SK-N-SH (cell line): ENCODE results near the gene MAPK14. TPM values are rescaled to one million over a fixed set of nuclear protein-coding genes. Genes with fewer than 3 reads are reported as not detected.

Experiments used
- CTCF ChIA-PET: fragments of 300-600, 350-600 bp; formaldehyde crosslinking; extraction: SDS; loops from one replicate; lab custom pipeline; 2021; lab: Yijun Ruan, JAX
- POLR2A ChIA-PET: fragments of 350-600 bp; sonication (Branson Sonifier 250); formaldehyde crosslinking; extraction: SDS; loops from one replicate; lab custom pipeline; 2020; ENCODE audit warnings: antibody characterized with exemption, inconsistent platforms; lab: Yijun Ruan, JAX
- DNase-seq: peaks from one replicate; pipeline ENCODE4 v3.0.0; 2012
- H2AFZ ChIP-seq: fragments of 200-600 bp; sonication (generic); 2 replicates; pipeline ENCODE4 v1.8.1; 2016; ENCODE audit warnings: antibody characterized with exemption, mild to moderate bottlenecking, low read depth
- H3F3A ChIP-seq: fragments of 200-600 bp; sonication (generic); replicated peaks from 2 replicates; pipeline ENCODE3; 2016; ENCODE audit warnings: antibody characterized with exemption, mild to moderate bottlenecking; ENCODE audit not compliant: insufficient read depth
- H3K27ac ChIP-seq, 2 experiments: fragments of 200-500 bp in 1 of 2; fragments of 200-600 bp in 1 of 2; sonication (Bioruptor generic) in 1 of 2; sonication (generic), shearing (Covaris generic) in 1 of 2; 2 replicates each; pipeline versions ENCODE4 v1.5.1 to v1.6.1; 2014 to 2016; ENCODE audit warnings: low read depth in 2 of 2, inconsistent platforms in 1 of 2, low read length in 1 of 2, mild to moderate bottlenecking in 1 of 2, mixed read lengths in 1 of 2
- H3K27me3 ChIP-seq: fragments of 200-600 bp; sonication (generic), shearing (Covaris generic); 2 replicates; pipeline ENCODE4 v1.6.1; 2016; ENCODE audit warnings: mixed run types; ENCODE audit not compliant: insufficient read depth
- H3K36me3 ChIP-seq, 2 experiments: fragments of 200-500 bp in 1 of 2; fragments of 200-600 bp in 1 of 2; sonication (Bioruptor generic) in 1 of 2; sonication (generic) in 1 of 2; replicated peaks in 1 of 2; 2 replicates each; pipeline versions ENCODE3 to v1.5.1; 2014 to 2016; ENCODE audit warnings: low read length in 1 of 2, mild to moderate bottlenecking in 1 of 2; ENCODE audit not compliant: insufficient read depth in 2 of 2, control insufficient read depth in 1 of 2
- H3K4me1 ChIP-seq, 2 experiments: fragments of 200-500 bp in 1 of 2; fragments of 200-600 bp in 1 of 2; sonication (Bioruptor generic) in 1 of 2; sonication (generic), shearing (Covaris generic) in 1 of 2; 2 replicates each; pipeline versions ENCODE4 v1.5.1 to v1.6.1; 2014 to 2016; ENCODE audit warnings: low read depth in 1 of 2, low read length in 1 of 2, mixed run types in 1 of 2; ENCODE audit not compliant: insufficient read depth in 2 of 2, control insufficient read depth in 1 of 2
- H3K4me2 ChIP-seq: fragments of 200-600 bp; sonication (generic), shearing (Covaris generic); 2 replicates; pipeline ENCODE4 v1.6.1; 2017; ENCODE audit warnings: mixed run types
- H3K4me3 ChIP-seq, 2 experiments: fragments of 200-500 bp in 1 of 2; fragments of 200-600 bp in 1 of 2; sonication (Bioruptor generic) in 1 of 2; sonication (generic), shearing (Covaris generic) in 1 of 2; 2 replicates each; pipeline versions ENCODE4 v1.5.1 to v1.8.1; 2014 to 2016; ENCODE audit warnings: low read depth in 2 of 2, inconsistent platforms in 1 of 2, low read length in 1 of 2, mild to moderate bottlenecking in 1 of 2, mixed read lengths in 1 of 2, moderate library complexity in 1 of 2
- H3K79me2 ChIP-seq: fragments of 200-600 bp; sonication (generic); 2 replicates; pipeline ENCODE4 v1.8.1; 2017; ENCODE audit warnings: mild to moderate bottlenecking; ENCODE audit not compliant: insufficient read depth
- H3K9ac ChIP-seq: fragments of 200-600 bp; sonication (generic); 2 replicates; pipeline ENCODE4 v1.6.1; 2017; ENCODE audit warnings: mixed run types
- H3K9me2 ChIP-seq: fragments of 200-600 bp; sonication (generic); 2 replicates; pipeline ENCODE4 v1.6.1; 2017; ENCODE audit warnings: mixed run types
- H3K9me3 ChIP-seq: fragments of 200-600 bp; sonication (generic); 2 replicates; pipeline ENCODE4 v1.6.1; 2017; ENCODE audit warnings: mixed run types, mild to moderate bottlenecking, moderate library complexity
- H4K20me1 ChIP-seq: fragments of 200-600 bp; sonication (generic); 2 replicates; pipeline ENCODE4 v1.6.1; 2017; ENCODE audit warnings: mild to moderate bottlenecking, mixed run types; ENCODE audit not compliant: insufficient read depth
- EZH2phosphoT487 ChIP-seq: fragments of 200-600 bp; sonication (generic); IDR thresholded peaks from 2 replicates; pipeline ENCODE4 v1.6.1; 2017; ENCODE audit warnings: low read depth, mixed run types, mild to moderate bottlenecking, antibody characterized with exemption, moderate library complexity, borderline replicate concordance
- FOSL2 ChIP-seq: IDR thresholded peaks from 2 replicates; pipeline ENCODE4 v1.4.0; 2012; ENCODE audit warnings: low read depth, mild to moderate bottlenecking, moderate library complexity, borderline replicate concordance
- FOXJ3 ChIP-seq: sonication (generic); formaldehyde crosslinking; IDR thresholded peaks from 2 replicates; pipeline ENCODE4 v1.5.1; 2020; ENCODE audit warnings: mild to moderate bottlenecking, missing genetic modification reagents
- FOXM1 ChIP-seq: IDR thresholded peaks from 2 replicates; pipeline ENCODE4 v1.4.0; 2012; ENCODE audit warnings: low read depth, mild to moderate bottlenecking
- GABPA ChIP-seq: IDR thresholded peaks from 2 replicates; pipeline ENCODE4 v1.4.0; 2012; ENCODE audit warnings: low read depth, mild to moderate bottlenecking
- GATA2 ChIP-seq: sonication (generic); formaldehyde crosslinking; IDR thresholded peaks from 2 replicates; pipeline ENCODE4 v1.5.0; 2020; ENCODE audit warnings: mild to moderate bottlenecking, missing genetic modification reagents
- MEF2A ChIP-seq: IDR thresholded peaks from 2 replicates; pipeline ENCODE4 v1.4.0; 2012; ENCODE audit warnings: low read depth, borderline replicate concordance
- NFIC ChIP-seq: IDR thresholded peaks from 2 replicates; pipeline ENCODE4 v1.4.0; 2012; ENCODE audit warnings: borderline replicate concordance
- POLR2AphosphoS5 ChIP-seq: IDR thresholded peaks from 2 replicates; pipeline ENCODE4 v1.6.1; 2012; ENCODE audit warnings: low read depth, low read length
- RAD21 ChIP-seq: IDR thresholded peaks from 2 replicates; pipeline ENCODE4 v1.6.1; 2012; ENCODE audit warnings: mild to moderate bottlenecking, low read length
- RCOR1 ChIP-seq: fragments of 150-350 bp; IDR thresholded peaks from 2 replicates; pipeline ENCODE4 v1.6.1; 2017; ENCODE audit warnings: antibody characterized with exemption, low read length
- RXRA ChIP-seq: IDR thresholded peaks from 2 replicates; pipeline ENCODE4 v1.4.0; 2012; ENCODE audit warnings: low read depth, mild to moderate bottlenecking, borderline replicate concordance
- SMC3 ChIP-seq: IDR thresholded peaks from 2 replicates; pipeline ENCODE4 v1.6.1; 2012; ENCODE audit warnings: low read depth, low read length, improper control_type of control experiment
- TAF1 ChIP-seq: IDR thresholded peaks from 2 replicates; pipeline ENCODE4 v1.6.1; 2012; ENCODE audit warnings: low read depth, mild to moderate bottlenecking, low read length, moderate library complexity, borderline replicate concordance
- TCF12 ChIP-seq: IDR thresholded peaks from 2 replicates; pipeline ENCODE4 v1.4.0; 2012
- YY1 ChIP-seq: IDR thresholded peaks from 2 replicates; pipeline ENCODE4 v1.4.0; 2012; ENCODE audit warnings: low read depth, mild to moderate bottlenecking
- WGBS: methylation state at CpG from one replicate; pipeline ENCODE4 v1.1.6; 2017; ENCODE audit warnings: low lambda C conversion rate; 5-methylcytosine and 5-hydroxymethylcytosine counted together
- polyA plus RNA-seq, 3 experiments: library from polyadenylated mRNA; depleted of rRNA; stranded (reverse); fragments of >200 nt; gene quantifications; 2 replicates each; pipeline ENCODE4 v1.2.3, GENCODE V29; 2012
- TF ChIP-seq, protein P1 (sequence below): fragments of 200-600 bp; sonication (generic); IDR thresholded peaks from 2 replicates; pipeline ENCODE4 v1.6.1; 2017; ENCODE audit warnings: antibody characterized with exemption, mild to moderate bottlenecking, moderate library complexity
- TF ChIP-seq, protein P2 (sequence below): IDR thresholded peaks from 2 replicates; pipeline ENCODE4 v1.4.0; 2012; ENCODE audit warnings: low read depth, borderline replicate concordance
- TF ChIP-seq, protein P3 (sequence below): IDR thresholded peaks from 2 replicates; pipeline ENCODE4 v1.6.1; 2012; ENCODE audit warnings: mild to moderate bottlenecking, low read depth, low read length, moderate library complexity
- TF ChIP-seq, protein P4 (sequence below): IDR thresholded peaks from 2 replicates; pipeline ENCODE4 v1.4.0; 2012; ENCODE audit warnings: low read depth

The MAPK14 gene
- polyA plus RNA-seq, 1 of the 3 experiments (the other 2 are of a cell fraction), result 19.8 TPM

DNA sequence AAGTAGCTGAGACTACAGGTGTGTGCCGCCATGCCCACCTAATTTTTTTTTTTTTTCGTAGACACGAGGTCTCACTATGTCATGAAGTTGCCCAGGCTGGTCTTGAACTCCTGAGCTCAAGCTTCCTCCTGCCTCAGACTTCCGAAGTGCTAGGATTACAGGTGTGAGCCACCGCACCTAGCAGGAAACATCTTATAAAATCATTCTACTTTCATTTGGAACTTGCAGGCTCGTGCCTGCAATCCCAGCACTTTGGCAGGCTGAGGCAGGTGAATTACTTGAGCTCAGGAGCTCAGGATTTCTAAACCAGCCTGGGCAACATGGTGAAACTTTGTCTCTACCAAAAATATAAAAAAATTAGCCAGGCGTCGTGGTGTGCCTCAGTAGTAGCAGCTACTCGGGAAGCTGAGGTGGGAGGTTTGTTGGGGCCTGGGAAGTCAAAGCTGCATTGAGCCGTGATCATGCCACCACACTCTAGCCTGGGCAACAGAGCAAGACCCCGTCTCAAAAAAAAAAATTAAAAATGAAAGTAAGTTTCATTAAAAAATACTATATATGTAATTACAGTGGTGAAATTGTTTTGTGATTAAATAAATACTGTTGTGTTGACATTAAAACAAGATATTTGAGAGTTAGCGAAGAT lies 15.1 kb downstream of the MAPK14 start:
- Histone ChIP-seq H2AFZ (no peak overlapping the region), H3K9me3 (no peaks in the 10 kb centered on the region), H3F3A (peaks cover 7% of the 10 kb centered on the region), H3K4me1 (peaks cover 0 to 4% of the 10 kb centered on the region in 2 experiments; a peak in 1 of 4 replicates), H3K4me3 (no peak overlapping the region), H3K79me2 (peaks cover 100% of the 10 kb centered on the region), H3K27me3 (no peaks in the 10 kb centered on the region), H3K9ac (no peak overlapping the region), H3K27ac (no peak overlapping the region), H3K36me3 (no peaks in the 10 kb centered on the region), H4K20me1 (peaks cover 72% of the 10 kb centered on the region), H3K4me2 (no peak overlapping the region), H3K9me2 (no peaks in the 10 kb centered on the region)
- 94% methylated on average over 12 of the region's 12 CpGs for WGBS
- ChIA-PET CTCF (interaction anchor here (0.8 to 1.0 kb wide), 2 partner anchors 16 to 53 kb away, joined by 3 read pairs; partner anchors contain the start of gene MAPK14), POLR2A (no interaction called here)
- no peak for TF ChIP-seq RXRA
- no peak for TF ChIP-seq POLR2AphosphoS5
- no peak for TF ChIP-seq FOSL2
- TF ChIP-seq GATA2 (CRISPR knock-in tag), result no peak
- TF ChIP-seq EZH2phosphoT487, result no peak
- no peak for TF ChIP-seq GABPA
- no peak for TF ChIP-seq SMC3
- TF ChIP-seq NFIC, result no peak
- no peak for TF ChIP-seq MEF2A
- TF ChIP-seq YY1, result no peak
- TF ChIP-seq, protein P1, sequence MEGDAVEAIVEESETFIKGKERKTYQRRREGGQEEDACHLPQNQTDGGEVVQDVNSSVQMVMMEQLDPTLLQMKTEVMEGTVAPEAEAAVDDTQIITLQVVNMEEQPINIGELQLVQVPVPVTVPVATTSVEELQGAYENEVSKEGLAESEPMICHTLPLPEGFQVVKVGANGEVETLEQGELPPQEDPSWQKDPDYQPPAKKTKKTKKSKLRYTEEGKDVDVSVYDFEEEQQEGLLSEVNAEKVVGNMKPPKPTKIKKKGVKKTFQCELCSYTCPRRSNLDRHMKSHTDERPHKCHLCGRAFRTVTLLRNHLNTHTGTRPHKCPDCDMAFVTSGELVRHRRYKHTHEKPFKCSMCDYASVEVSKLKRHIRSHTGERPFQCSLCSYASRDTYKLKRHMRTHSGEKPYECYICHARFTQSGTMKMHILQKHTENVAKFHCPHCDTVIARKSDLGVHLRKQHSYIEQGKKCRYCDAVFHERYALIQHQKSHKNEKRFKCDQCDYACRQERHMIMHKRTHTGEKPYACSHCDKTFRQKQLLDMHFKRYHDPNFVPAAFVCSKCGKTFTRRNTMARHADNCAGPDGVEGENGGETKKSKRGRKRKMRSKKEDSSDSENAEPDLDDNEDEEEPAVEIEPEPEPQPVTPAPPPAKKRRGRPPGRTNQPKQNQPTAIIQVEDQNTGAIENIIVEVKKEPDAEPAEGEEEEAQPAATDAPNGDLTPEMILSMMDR, result no peak
- no peak for TF ChIP-seq RAD21
- TF ChIP-seq TCF12, result no peak
- DNase-seq, result no peak

DNA sequence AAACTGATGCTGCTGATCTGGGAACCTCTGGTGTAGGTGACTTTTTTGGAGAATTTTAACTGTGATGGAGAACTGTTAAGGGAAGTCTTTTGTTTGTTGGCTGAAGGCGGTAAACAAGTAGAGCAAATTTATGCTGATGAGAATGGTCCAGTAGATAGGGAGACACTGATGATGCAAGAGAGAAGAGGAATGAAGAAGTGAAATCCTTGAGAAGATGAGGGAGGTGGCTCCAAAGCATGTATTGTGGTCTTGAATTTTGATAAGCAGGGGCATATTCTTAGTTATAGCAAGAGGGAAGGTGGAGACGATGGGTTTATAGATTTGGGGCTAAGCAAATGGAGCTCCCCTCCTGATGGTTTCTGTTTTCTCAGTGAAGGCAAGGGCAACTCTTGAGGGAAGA lies 22.0 kb downstream of the MAPK14 start:
- no peak for DNase-seq
- no peak overlapping the region for H3K27ac ChIP-seq
- H3K4me1 ChIP-seq, result peaks cover 8 to 26% of the 10 kb centered on the region in 2 experiments; a peak in 3 of 4 replicates
- no peak overlapping the region for H2AFZ ChIP-seq
- H3K36me3 ChIP-seq, result peaks cover under 1 to 8% of the 10 kb centered on the region in 2 experiments
- no peak overlapping the region for H3K9ac ChIP-seq
- H4K20me1 ChIP-seq, result peaks cover 47% of the 10 kb centered on the region
- no peak overlapping the region for H3K4me2 ChIP-seq
- peaks cover 82% of the 10 kb centered on the region for H3K79me2 ChIP-seq
- H3F3A ChIP-seq, result no peaks in the 10 kb centered on the region
- H3K9me2 ChIP-seq, result no peaks in the 10 kb centered on the region
- TF ChIP-seq YY1 (no peak), RAD21 (no peak), POLR2AphosphoS5 (no peak), NFIC (no peak), MEF2A (no peak), FOXM1 (no peak), GATA2 (CRISPR knock-in tag) (no peak), FOXJ3 (CRISPR knock-in tag) (no peak), RCOR1 (no peak), TAF1 (no peak)
- TF ChIP-seq, protein P2, sequence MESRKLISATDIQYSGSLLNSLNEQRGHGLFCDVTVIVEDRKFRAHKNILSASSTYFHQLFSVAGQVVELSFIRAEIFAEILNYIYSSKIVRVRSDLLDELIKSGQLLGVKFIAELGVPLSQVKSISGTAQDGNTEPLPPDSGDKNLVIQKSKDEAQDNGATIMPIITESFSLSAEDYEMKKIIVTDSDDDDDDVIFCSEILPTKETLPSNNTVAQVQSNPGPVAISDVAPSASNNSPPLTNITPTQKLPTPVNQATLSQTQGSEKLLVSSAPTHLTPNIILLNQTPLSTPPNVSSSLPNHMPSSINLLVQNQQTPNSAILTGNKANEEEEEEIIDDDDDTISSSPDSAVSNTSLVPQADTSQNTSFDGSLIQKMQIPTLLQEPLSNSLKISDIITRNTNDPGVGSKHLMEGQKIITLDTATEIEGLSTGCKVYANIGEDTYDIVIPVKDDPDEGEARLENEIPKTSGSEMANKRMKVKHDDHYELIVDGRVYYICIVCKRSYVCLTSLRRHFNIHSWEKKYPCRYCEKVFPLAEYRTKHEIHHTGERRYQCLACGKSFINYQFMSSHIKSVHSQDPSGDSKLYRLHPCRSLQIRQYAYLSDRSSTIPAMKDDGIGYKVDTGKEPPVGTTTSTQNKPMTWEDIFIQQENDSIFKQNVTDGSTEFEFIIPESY, result no peak
- TF ChIP-seq, protein P3, sequence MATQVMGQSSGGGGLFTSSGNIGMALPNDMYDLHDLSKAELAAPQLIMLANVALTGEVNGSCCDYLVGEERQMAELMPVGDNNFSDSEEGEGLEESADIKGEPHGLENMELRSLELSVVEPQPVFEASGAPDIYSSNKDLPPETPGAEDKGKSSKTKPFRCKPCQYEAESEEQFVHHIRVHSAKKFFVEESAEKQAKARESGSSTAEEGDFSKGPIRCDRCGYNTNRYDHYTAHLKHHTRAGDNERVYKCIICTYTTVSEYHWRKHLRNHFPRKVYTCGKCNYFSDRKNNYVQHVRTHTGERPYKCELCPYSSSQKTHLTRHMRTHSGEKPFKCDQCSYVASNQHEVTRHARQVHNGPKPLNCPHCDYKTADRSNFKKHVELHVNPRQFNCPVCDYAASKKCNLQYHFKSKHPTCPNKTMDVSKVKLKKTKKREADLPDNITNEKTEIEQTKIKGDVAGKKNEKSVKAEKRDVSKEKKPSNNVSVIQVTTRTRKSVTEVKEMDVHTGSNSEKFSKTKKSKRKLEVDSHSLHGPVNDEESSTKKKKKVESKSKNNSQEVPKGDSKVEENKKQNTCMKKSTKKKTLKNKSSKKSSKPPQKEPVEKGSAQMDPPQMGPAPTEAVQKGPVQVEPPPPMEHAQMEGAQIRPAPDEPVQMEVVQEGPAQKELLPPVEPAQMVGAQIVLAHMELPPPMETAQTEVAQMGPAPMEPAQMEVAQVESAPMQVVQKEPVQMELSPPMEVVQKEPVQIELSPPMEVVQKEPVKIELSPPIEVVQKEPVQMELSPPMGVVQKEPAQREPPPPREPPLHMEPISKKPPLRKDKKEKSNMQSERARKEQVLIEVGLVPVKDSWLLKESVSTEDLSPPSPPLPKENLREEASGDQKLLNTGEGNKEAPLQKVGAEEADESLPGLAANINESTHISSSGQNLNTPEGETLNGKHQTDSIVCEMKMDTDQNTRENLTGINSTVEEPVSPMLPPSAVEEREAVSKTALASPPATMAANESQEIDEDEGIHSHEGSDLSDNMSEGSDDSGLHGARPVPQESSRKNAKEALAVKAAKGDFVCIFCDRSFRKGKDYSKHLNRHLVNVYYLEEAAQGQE, result no peak
- TF ChIP-seq, protein P4, sequence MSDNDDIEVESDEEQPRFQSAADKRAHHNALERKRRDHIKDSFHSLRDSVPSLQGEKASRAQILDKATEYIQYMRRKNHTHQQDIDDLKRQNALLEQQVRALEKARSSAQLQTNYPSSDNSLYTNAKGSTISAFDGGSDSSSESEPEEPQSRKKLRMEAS, result no peak
- no peak overlapping the region for H3K4me3 ChIP-seq
- ChIA-PET CTCF (interaction anchor here (0.6 to 1.8 kb wide), 3 partner anchors 20 to 46 kb away, joined by 3 to 6 read pairs (median 5); partner anchors contain the start of gene MAPK14), POLR2A (no interaction called here)
- no peaks in the 10 kb centered on the region for H3K27me3 ChIP-seq
- no peaks in the 10 kb centered on the region for H3K9me3 ChIP-seq
- WGBS, result 94% methylated on average over 2 of the region's 2 CpGs
